ENCODE data around the gene MYH9.
A peak's percentile ranks its signal among the peaks of the same experiment; 100 is the strongest.

The MYH9 gene

GRCh38 chr22:36387709-36387958, 133 bp downstream of the MYH9 start:
- no peak for DNase-seq (ENCODE audit: extremely low read depth, low read depth)
- TF ChIP-seq CTCF (IDR thresholded peaks at IDR 0.05; ENCODE audit: low read depth, low read length, missing control alignments): no peak
- H3K4me3 ChIP-seq (replicated peaks; ENCODE audit: low read depth, low read length): peak overlapping the region; percentile 89

- TF ChIP-seq CTCF (IDR thresholded peaks at IDR 0.05; ENCODE audit: low read depth, low read length, missing control alignments): no peak
- no peak for DNase-seq (ENCODE audit: extremely low read depth, low read depth)
- peak overlapping the region; percentile 89 for H3K4me3 ChIP-seq (replicated peaks; ENCODE audit: low read depth, low read length)
Measured at GRCh38 chr22:36386900-36387708, 663 bp downstream of the MYH9 start.

- peak overlapping the region; percentile 89 for H3K4me3 ChIP-seq (replicated peaks; ENCODE audit: low read depth, low read length)
- DNase-seq (ENCODE audit: extremely low read depth, low read depth): no peak
Measured at GRCh38 chr22:36386351-36386899, 1.3 kb downstream of the MYH9 start.

GRCh38 chr22:36385491-36386350, 2.0 kb downstream of the MYH9 start:
- no peak for DNase-seq (ENCODE audit: extremely low read depth, low read depth)

More at GRCh38 chr22:36386351-36386899, 1.3 kb downstream of the MYH9 start:
- TF ChIP-seq CTCF (IDR thresholded peaks at IDR 0.05; ENCODE audit: low read depth, low read length, missing control alignments): no peak

GRCh38 chr22:36384766-36385481, 2.8 kb downstream of the MYH9 start:
- no peak for TF ChIP-seq CTCF (IDR thresholded peaks at IDR 0.05; ENCODE audit: low read depth, low read length, missing control alignments)
- no peak for DNase-seq (ENCODE audit: extremely low read depth, low read depth)
- peak overlapping the region; percentile 89 for H3K4me3 ChIP-seq (replicated peaks; ENCODE audit: low read depth, low read length)

More at GRCh38 chr22:36385491-36386350, 2.0 kb downstream of the MYH9 start:
- H3K4me3 ChIP-seq (replicated peaks; ENCODE audit: low read depth, low read length): peak overlapping the region; percentile 89
- TF ChIP-seq CTCF (IDR thresholded peaks at IDR 0.05; ENCODE audit: low read depth, low read length, missing control alignments): no peak

- no peak overlapping the region for H3K4me3 ChIP-seq (replicated peaks; ENCODE audit: low read depth, low read length)
- DNase-seq (ENCODE audit: extremely low read depth, low read depth): peak; percentile 83
Measured at GRCh38 chr22:36383110-36383581, 4.6 kb downstream of the MYH9 start.

More at GRCh38 chr22:36383110-36383581, 4.6 kb downstream of the MYH9 start:
- no peak for TF ChIP-seq CTCF (IDR thresholded peaks at IDR 0.05; ENCODE audit: low read depth, low read length, missing control alignments)
